HG02763 (cell line): ENCODE results near the gene TCFL5.

ENCODE experiments used
- ATAC-seq: cut with Tn5 transposase; IDR thresholded peaks from one replicate; pipeline ENCODE4 v1.9.1; 2021; ENCODE audit warnings: mild to moderate bottlenecking, moderate library complexity; ENCODE audit not compliant: unreplicated experiment

TCFL5 gene

GRCh38 chr20:62800314-62801259 lies 61.0 kb downstream of the TCFL5 start:
- ATAC-seq = no peak

GRCh38 chr20:62799873-62800272 lies 61.7 kb downstream of the TCFL5 start:
- ATAC-seq = no peak

GRCh38 chr20:62799459-62799858 lies 62.2 kb downstream of the TCFL5 start:
- no peak for ATAC-seq

GRCh38 chr20:62799036-62799435 lies 62.6 kb downstream of the TCFL5 start:
- no peak for ATAC-seq

GRCh38 chr20:62797671-62798532 lies 63.7 kb downstream of the TCFL5 start:
- no peak for ATAC-seq

GRCh38 chr20:62796699-62797491 lies 64.7 kb downstream of the TCFL5 start:
- no peak for ATAC-seq

GRCh38 chr20:62795023-62795761 lies 66.4 kb downstream of the TCFL5 start:
- ATAC-seq = no peak

- peak; percentile 78 for ATAC-seq
Observed at GRCh38 chr20:62794007-62794724, 67.5 kb downstream of the TCFL5 start.

GRCh38 chr20:62793757-62794006 lies 67.9 kb downstream of the TCFL5 start:
- no peak for ATAC-seq

GRCh38 chr20:62792940-62793756 lies 68.5 kb downstream of the TCFL5 start:
- ATAC-seq = no peak

GRCh38 chr20:62792182-62792939 lies 69.3 kb downstream of the TCFL5 start:
- ATAC-seq = no peak

- ATAC-seq = no peak
Observed at GRCh38 chr20:62791301-62792181, 70.1 kb downstream of the TCFL5 start.
